DMS153 treated with DMSO at 0.1 percent for 48 hours (cell line): ENCODE data around the gene CNTNAP3B.
"Not testable (repeated sequence)": the region's sequence is repeated elsewhere in the genome, so short reads cannot be mapped to it uniquely, and the experiment has no call there.

ENCODE experiments used
- DNase-seq: peaks from one replicate; lab custom pipeline; 2025; ENCODE audit not compliant: unreplicated experiment; lab: John Stamatoyannopoulos, UW

Gene CNTNAP3B

GRCh38 chr9:41977965-41978600 is 151.1 kb downstream of the CNTNAP3B start:
- DNase-seq: not testable (repeated sequence)

- DNase-seq: not testable (repeated sequence)
Measured at GRCh38 chr9:41974906-41975305, 154.3 kb downstream of the CNTNAP3B start.

- DNase-seq: not testable (repeated sequence)
Measured at GRCh38 chr9:41953007-41953406, 176.2 kb downstream of the CNTNAP3B start.

GRCh38 chr9:41941738-41942137 is 187.5 kb downstream of the CNTNAP3B start:
- not testable (repeated sequence) for DNase-seq

- not testable (repeated sequence) for DNase-seq
Measured at GRCh38 chr9:41938143-41938542, 191.1 kb downstream of the CNTNAP3B start.

- DNase-seq: not testable (repeated sequence)
Measured at GRCh38 chr9:41935727-41936126, 193.5 kb downstream of the CNTNAP3B start.

- not testable (repeated sequence) for DNase-seq
Measured at GRCh38 chr9:41929172-41929571, 200.1 kb downstream of the CNTNAP3B start.

GRCh38 chr9:41917374-41917773 is 211.9 kb downstream of the CNTNAP3B start:
- DNase-seq: not testable (repeated sequence)

- not testable (repeated sequence) for DNase-seq
Measured at GRCh38 chr9:41905488-41905887, 223.7 kb downstream of the CNTNAP3B start.

GRCh38 chr9:41902762-41903161 is 226.5 kb downstream of the CNTNAP3B start:
- DNase-seq: not testable (repeated sequence)

- not testable (repeated sequence) for DNase-seq
Measured at GRCh38 chr9:41898720-41899343, 230.4 kb downstream of the CNTNAP3B start.

GRCh38 chr9:41874557-41874956 is 254.7 kb downstream of the CNTNAP3B start:
- not testable (repeated sequence) for DNase-seq

GRCh38 chr9:41855422-41855821 is 273.8 kb downstream of the CNTNAP3B start:
- not testable (repeated sequence) for DNase-seq

- not testable (repeated sequence) for DNase-seq
Measured at GRCh38 chr9:41851848-41852740, 277.1 kb downstream of the CNTNAP3B start.

- not testable (repeated sequence) for DNase-seq
Measured at GRCh38 chr9:41847829-41848228, 281.4 kb downstream of the CNTNAP3B start.
